Stimulated activated CD8-positive, alpha-beta memory T cell treated with anti-CD3 and anti-CD28 coated beads, Interleukin-12 subunit alpha, Interleukin-12 subunit beta, amount 100 ng/mL, for 1 hour (primary cell): ENCODE data around the gene ADAMTS20.
"Not testable (repeated sequence)": the region's sequence is repeated elsewhere in the genome, so short reads cannot be mapped to it uniquely, and the experiment has no call there.

Experiments
- DNase-seq: peaks from one replicate; pipeline ENCODE4 v3.0.0-alpha.2; 2020; ENCODE audit warnings: low read depth

ADAMTS20 gene

GRCh38 chr12:43551971-43552559 lies at the start of gene ADAMTS20:
Gene ADAMTS20, minus strand, starts transcription at chr12:43552203. Its CDS starts 282 bp downstream, at chr12:43551921.
- DNase-seq = no peak

- no peak for DNase-seq
Observed at GRCh38 chr12:43599708-43600107, 47.7 kb upstream of the ADAMTS20 start.

GRCh38 chr12:43599066-43599465 lies 47.1 kb upstream of the ADAMTS20 start:
- DNase-seq = no peak

GRCh38 chr12:43590307-43590706 lies 38.3 kb upstream of the ADAMTS20 start:
- DNase-seq = no peak

GRCh38 chr12:43586646-43587245 lies 34.7 kb upstream of the ADAMTS20 start:
- DNase-seq = no peak

GRCh38 chr12:43585676-43586075 lies 33.7 kb upstream of the ADAMTS20 start:
- DNase-seq = no peak

GRCh38 chr12:43580601-43581000 lies 28.6 kb upstream of the ADAMTS20 start:
- DNase-seq = no peak

GRCh38 chr12:43579206-43579605 lies 27.2 kb upstream of the ADAMTS20 start:
- no peak for DNase-seq

GRCh38 chr12:43578782-43579181 lies 26.8 kb upstream of the ADAMTS20 start:
- no peak for DNase-seq

GRCh38 chr12:43577381-43577780 lies 25.4 kb upstream of the ADAMTS20 start:
- no peak for DNase-seq

GRCh38 chr12:43576162-43576561 lies 24.2 kb upstream of the ADAMTS20 start:
- no peak for DNase-seq

- DNase-seq = no peak
Observed at GRCh38 chr12:43571885-43572284, 19.9 kb upstream of the ADAMTS20 start.

GRCh38 chr12:43556057-43556456 lies 4.1 kb upstream of the ADAMTS20 start:
- DNase-seq = no peak

- no peak for DNase-seq
Observed at GRCh38 chr12:43551279-43551970, 578 bp downstream of the ADAMTS20 start.

- no peak for DNase-seq
Observed at GRCh38 chr12:43550831-43551271, 1.2 kb downstream of the ADAMTS20 start.

GRCh38 chr12:43544703-43545102 lies 7.3 kb downstream of the ADAMTS20 start:
- DNase-seq = no peak

- no peak for DNase-seq
Observed at GRCh38 chr12:43540470-43540869, 11.5 kb downstream of the ADAMTS20 start.

- not testable (repeated sequence) for DNase-seq
Observed at GRCh38 chr12:43537675-43538074, 14.3 kb downstream of the ADAMTS20 start.

- DNase-seq = no peak
Observed at GRCh38 chr12:43516045-43516444, 36.0 kb downstream of the ADAMTS20 start.

GRCh38 chr12:43501703-43502102 lies 50.3 kb downstream of the ADAMTS20 start:
- no peak for DNase-seq

GRCh38 chr12:43493261-43493797 lies 58.7 kb downstream of the ADAMTS20 start:
- no peak for DNase-seq

GRCh38 chr12:43482311-43483085 lies 69.5 kb downstream of the ADAMTS20 start:
- DNase-seq = no peak
